Bronchial epithelial cell (primary cell): ENCODE data around the gene ARHGAP9. TPM values are rescaled to one million over a fixed set of nuclear protein-coding genes. Genes with fewer than 3 reads are reported as not detected.

ENCODE experiments used
- DNase-seq: peaks from one replicate; pipeline ENCODE4 v3.0.0-alpha.2; 2010; ENCODE audit warnings: low read depth
- FAIRE-seq: peaks from 2 replicates; lab custom pipeline; 2011; peaks lifted over from hg19 to GRCh38; lab: Jason Lieb, UNC
- H3K27me3 ChIP-seq: 2 replicates; pipeline ENCODE4 v1.5.1; 2011; ENCODE audit warnings: low read length; ENCODE audit not compliant: control insufficient read depth, insufficient read depth
- H3K36me3 ChIP-seq: 2 replicates; pipeline ENCODE4 v1.5.1; 2011; ENCODE audit warnings: low read length; ENCODE audit not compliant: control insufficient read depth, insufficient read depth
- H3K4me3 ChIP-seq: 2 replicates; pipeline ENCODE4 v1.5.1; 2011; ENCODE audit warnings: mild to moderate bottlenecking, low read depth, low read length, control low read depth
- total RNA-seq: library from RNA; depleted of rRNA; stranded (reverse); fragments of >200 nt; gene quantifications from 2 replicates; pipeline ENCODE4 v1.2.1, GENCODE V29; 2014
- TF ChIP-seq, protein P1 (sequence below): IDR thresholded peaks from 2 replicates; pipeline ENCODE4 v1.5.1; 2011; ENCODE audit warnings: mild to moderate bottlenecking, moderate library complexity, low read length, control low read depth, inconsistent platforms; ENCODE audit not compliant: insufficient read depth, severe bottlenecking

The ARHGAP9 gene
- total RNA-seq, 1 donor from 2014 or later, result not detected

DNA sequence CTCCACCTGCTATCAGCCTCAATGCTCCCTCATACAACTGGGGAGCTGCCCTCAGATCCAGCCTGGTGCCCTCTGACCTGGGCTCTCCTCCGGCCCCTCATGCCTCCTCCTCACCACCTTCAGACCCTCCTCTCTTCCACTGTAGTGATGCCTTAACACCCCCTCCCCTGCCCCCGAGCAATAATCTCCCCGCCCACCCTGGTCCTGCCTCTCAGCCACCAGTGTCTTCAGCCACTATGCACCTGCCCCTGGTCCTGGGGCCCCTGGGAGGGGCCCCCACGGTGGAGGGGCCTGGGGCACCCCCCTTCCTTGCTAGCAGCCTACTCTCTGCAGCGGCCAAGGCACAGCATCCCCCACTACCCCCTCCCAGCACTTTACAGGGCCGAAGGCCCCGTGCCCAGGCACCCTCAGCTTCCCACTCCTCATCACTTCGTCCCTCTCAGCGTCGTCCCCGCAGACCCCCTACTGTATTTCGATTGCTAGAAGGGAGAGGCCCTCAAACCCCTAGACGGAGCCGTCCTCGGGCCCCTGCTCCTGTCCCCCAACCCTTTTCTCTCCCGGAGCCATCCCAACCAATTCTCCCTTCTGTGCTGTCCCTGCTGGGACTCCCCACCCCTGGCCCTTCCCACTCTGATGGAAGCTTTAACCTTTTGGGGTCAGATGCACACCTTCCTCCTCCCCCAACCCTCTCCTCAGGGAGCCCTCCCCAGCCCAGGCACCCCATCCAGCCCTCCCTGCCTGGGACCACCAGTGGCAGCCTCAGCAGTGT lies 46.1 kb upstream of the ARHGAP9 start:
- DNase-seq, result no peak
- TF ChIP-seq, protein P1, sequence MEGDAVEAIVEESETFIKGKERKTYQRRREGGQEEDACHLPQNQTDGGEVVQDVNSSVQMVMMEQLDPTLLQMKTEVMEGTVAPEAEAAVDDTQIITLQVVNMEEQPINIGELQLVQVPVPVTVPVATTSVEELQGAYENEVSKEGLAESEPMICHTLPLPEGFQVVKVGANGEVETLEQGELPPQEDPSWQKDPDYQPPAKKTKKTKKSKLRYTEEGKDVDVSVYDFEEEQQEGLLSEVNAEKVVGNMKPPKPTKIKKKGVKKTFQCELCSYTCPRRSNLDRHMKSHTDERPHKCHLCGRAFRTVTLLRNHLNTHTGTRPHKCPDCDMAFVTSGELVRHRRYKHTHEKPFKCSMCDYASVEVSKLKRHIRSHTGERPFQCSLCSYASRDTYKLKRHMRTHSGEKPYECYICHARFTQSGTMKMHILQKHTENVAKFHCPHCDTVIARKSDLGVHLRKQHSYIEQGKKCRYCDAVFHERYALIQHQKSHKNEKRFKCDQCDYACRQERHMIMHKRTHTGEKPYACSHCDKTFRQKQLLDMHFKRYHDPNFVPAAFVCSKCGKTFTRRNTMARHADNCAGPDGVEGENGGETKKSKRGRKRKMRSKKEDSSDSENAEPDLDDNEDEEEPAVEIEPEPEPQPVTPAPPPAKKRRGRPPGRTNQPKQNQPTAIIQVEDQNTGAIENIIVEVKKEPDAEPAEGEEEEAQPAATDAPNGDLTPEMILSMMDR, result no peak

GRCh38 chr12:57524814-57525614 lies 45.3 kb upstream of the ARHGAP9 start:
- FAIRE-seq (no peak), DNase-seq (no peak)
- no peaks in the 10 kb centered on the region for H3K27me3 ChIP-seq
- peaks cover 34% of the 10 kb centered on the region for H3K36me3 ChIP-seq
- TF ChIP-seq, protein P1, result no peak
- H3K4me3 ChIP-seq, result no peak overlapping the region

More for the DNA sequence above, 46.1 kb upstream of the ARHGAP9 start:
- FAIRE-seq, result no peak
- H3K27me3 ChIP-seq, result no peaks in the 10 kb centered on the region
- no peak overlapping the region for H3K4me3 ChIP-seq
- peaks cover 36% of the 10 kb centered on the region for H3K36me3 ChIP-seq

- Histone ChIP-seq H3K4me3 (peak overlapping the region; percentile 77), H3K27me3 (no peaks in the 10 kb centered on the region), H3K36me3 (peaks cover 39% of the 10 kb centered on the region)
- TF ChIP-seq, protein P1, result no peak
- DNase-seq (no peak), FAIRE-seq (no peak)
Measured at GRCh38 chr12:57523706-57524614, 44.3 kb upstream of the ARHGAP9 start.

DNA sequence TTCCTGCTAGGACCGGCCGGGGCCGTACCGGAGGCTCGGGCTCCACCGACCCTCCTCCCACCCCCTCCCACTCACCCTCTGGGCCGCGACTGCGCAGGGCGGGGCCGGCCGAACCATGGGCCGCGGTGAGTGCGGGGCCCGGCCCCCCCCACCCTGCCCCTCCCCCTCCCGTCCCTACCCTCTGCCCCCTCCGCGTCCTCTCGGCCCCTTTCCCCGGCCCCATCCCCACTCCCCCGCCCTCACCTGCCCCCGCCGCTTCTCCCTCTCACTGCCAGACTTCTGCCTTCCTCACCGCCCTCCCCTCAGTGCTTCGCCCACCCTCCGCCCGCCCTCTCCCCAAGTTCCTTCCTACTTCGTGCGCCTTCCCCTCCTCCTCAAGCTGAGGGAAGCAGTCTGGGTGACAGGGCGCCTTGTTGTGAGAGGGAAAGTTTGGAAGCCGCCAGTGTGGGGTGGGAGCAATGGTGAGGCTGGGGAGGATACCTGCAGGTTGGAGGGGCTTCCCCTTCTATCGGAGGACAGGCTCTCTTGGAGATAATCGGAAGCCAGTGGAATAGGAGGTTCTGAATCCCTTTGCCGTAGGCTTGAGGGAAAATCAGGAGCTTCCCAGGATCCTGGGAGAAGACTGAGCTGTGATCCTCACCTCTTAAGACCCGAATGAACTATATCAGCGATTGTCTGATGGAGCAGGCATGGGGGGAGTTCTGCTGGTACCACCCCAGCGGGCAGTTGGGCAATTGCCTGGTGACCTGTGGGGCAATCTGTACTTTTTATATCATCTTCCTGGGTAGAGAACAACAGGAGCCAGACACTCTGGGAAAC lies 43.4 kb upstream of the ARHGAP9 start:
- FAIRE-seq, result no peak
- DNase-seq, result peak; percentile 29
- peaks cover 39% of the 10 kb centered on the region for H3K36me3 ChIP-seq
- H3K4me3 ChIP-seq, result peak overlapping the region; percentile 77
- TF ChIP-seq, protein P1, result no peak
- no peaks in the 10 kb centered on the region for H3K27me3 ChIP-seq
